A549 (cell line): ENCODE results near the gene GMCL2. TPM values are rescaled to one million over a fixed set of nuclear protein-coding genes. Genes with fewer than 3 reads are reported as not detected.

Experiments
- ATAC-seq, 2 experiments: fragments of 200-7000 bp in 1 of 2; fragments of >200 bp in 1 of 2; cut with Nextera tagmentation in 1 of 2; cut with Tn5 transposase in 1 of 2; 3 replicates each; pipeline versions ENCODE4 v1.8.0 to v1.9.1; 2018 to 2020; ENCODE audit warnings: mild to moderate bottlenecking in 1 of 2, moderate library complexity in 1 of 2
- CTCF ChIA-PET: fragments of 300-600 bp; sonication (Branson Sonifier 250); formaldehyde crosslinking; extraction: SDS; loops from one replicate; lab custom pipeline; 2021; ENCODE audit warnings: antibody characterized with exemption, inconsistent platforms; lab: Yijun Ruan, JAX
- POLR2A ChIA-PET: fragments of 350-600 bp; formaldehyde crosslinking; extraction: SDS; loops from one replicate; lab custom pipeline; 2021; ENCODE audit warnings: antibody characterized with exemption, inconsistent platforms; lab: Yijun Ruan, JAX
- DNase-seq, 2 experiments: peaks; one replicate each; pipeline versions ENCODE4 v3.0.0 to v3.0.0-alpha.2; 2011 to 2016; ENCODE audit warnings: low read depth in 1 of 2, low spot score in 1 of 2
- FAIRE-seq: peaks from 2 replicates; lab custom pipeline; 2011; peaks lifted over from hg19 to GRCh38; lab: Jason Lieb, UNC
- H3K27ac ChIP-seq, 2 experiments: fragments of >200 bp; sonication (Bioruptor Twin); formaldehyde crosslinking; 3 replicates each; pipeline ENCODE4 v1.5.1; 2016 to 2017
- H3K4me1 ChIP-seq: fragments of >200 bp; sonication (Bioruptor Twin); formaldehyde crosslinking; 3 replicates; pipeline ENCODE4 v1.6.1; 2016
- H3K4me2 ChIP-seq: fragments of >200 bp; sonication (Bioruptor Twin); formaldehyde crosslinking; 3 replicates; pipeline ENCODE4 v1.6.1; 2016
- H3K4me3 ChIP-seq: fragments of >200 bp; sonication (Bioruptor Twin); formaldehyde crosslinking; 3 replicates; pipeline ENCODE4 v1.5.1; 2016
- H3K9me3 ChIP-seq: fragments of >200 bp; sonication (Bioruptor Twin); formaldehyde crosslinking; 3 replicates; pipeline ENCODE4 v1.6.1; 2016
- CBX2 ChIP-seq: fragments of 200-600 bp; sonication (generic); IDR thresholded peaks from 2 replicates; pipeline ENCODE4 v1.6.1; 2016; ENCODE audit warnings: low read depth, mild to moderate bottlenecking, borderline replicate concordance
- CBX8 ChIP-seq: fragments of 200-600 bp; sonication (generic); IDR thresholded peaks from 2 replicates; pipeline ENCODE4 v1.6.1; 2016
- EHMT2 ChIP-seq: fragments of 200-600 bp; sonication (generic); IDR thresholded peaks from 2 replicates; pipeline ENCODE4 v1.6.1; 2016; ENCODE audit warnings: antibody characterized with exemption, low read depth, mild to moderate bottlenecking, moderate library complexity
- FOSL2 ChIP-seq, 2 experiments: fragments of 450-650 bp in 1 of 2; fragments of >200 bp in 1 of 2; sonication (Bioruptor Twin) in 1 of 2; formaldehyde crosslinking; IDR thresholded peaks; 2 replicates each; pipeline versions ENCODE4 v1.5.0 to v1.6.1; 2016 to 2020; ENCODE audit warnings: mild to moderate bottlenecking in 1 of 2, moderate library complexity in 1 of 2
- FOXS1 ChIP-seq: fragments of 250-450 bp; sonication (Bioruptor Pico); IDR thresholded peaks from 2 replicates; pipeline ENCODE4 v1.5.0; 2020; ENCODE audit warnings: mild to moderate bottlenecking, moderate library complexity
- GATA3 ChIP-seq: IDR thresholded peaks from 2 replicates; pipeline ENCODE4 v1.6.1; 2012; ENCODE audit warnings: borderline replicate concordance
- HDAC2 ChIP-seq: fragments of 200-600 bp; sonication (generic); IDR thresholded peaks from 2 replicates; pipeline ENCODE4 v1.6.1; 2016
- HEYL ChIP-seq: fragments of 250-450 bp; sonication (Bioruptor Pico); IDR thresholded peaks from 2 replicates; pipeline ENCODE4 v1.8.0; 2021; ENCODE audit warnings: mild to moderate bottlenecking, moderate library complexity
- HOXB13 ChIP-seq: fragments of 250-450 bp; sonication (Bioruptor Pico); IDR thresholded peaks from 2 replicates; pipeline ENCODE4 v1.5.0; 2020; ENCODE audit warnings: low read depth, mild to moderate bottlenecking, moderate library complexity
- HOXB5 ChIP-seq: fragments of 250-450 bp; sonication (Bioruptor Pico); IDR thresholded peaks from 2 replicates; pipeline ENCODE4 v1.5.0; 2020; ENCODE audit warnings: mild to moderate bottlenecking, moderate library complexity
- MAFK ChIP-seq: fragments of 450-650 bp; IDR thresholded peaks from 2 replicates; pipeline ENCODE4 v1.6.1; 2014; ENCODE audit not compliant: partially characterized antibody
- MYC ChIP-seq: IDR thresholded peaks from 2 replicates; pipeline ENCODE4 v1.6.1; 2012; ENCODE audit warnings: mild to moderate bottlenecking, inconsistent platforms, low read length, improper control_type of control experiment, borderline replicate concordance
- NPAS2 ChIP-seq: fragments of 250-450 bp; sonication (Bioruptor Pico); IDR thresholded peaks from 2 replicates; pipeline ENCODE4 v1.8.0; 2022; ENCODE audit warnings: mild to moderate bottlenecking, moderate library complexity, borderline replicate concordance
- NR3C1 ChIP-seq: fragments of >200 bp; sonication (Bioruptor Twin); formaldehyde crosslinking; IDR thresholded peaks from 3 replicates; pipeline ENCODE4 v1.6.1; 2017
- POLR2A ChIP-seq: IDR thresholded peaks from 2 replicates; pipeline ENCODE4 v1.6.1; 2012; ENCODE audit warnings: mild to moderate bottlenecking, low read length
- RNF2 ChIP-seq: fragments of 200-600 bp; sonication (generic); IDR thresholded peaks from 2 replicates; pipeline ENCODE4 v1.6.1; 2016; ENCODE audit warnings: low read depth, mild to moderate bottlenecking, antibody characterized with exemption, moderate library complexity, borderline replicate concordance
- TFCP2L1 ChIP-seq: fragments of 250-450 bp; sonication (Bioruptor Pico); IDR thresholded peaks from 2 replicates; pipeline ENCODE4 v1.5.0; 2021; ENCODE audit warnings: mild to moderate bottlenecking
- ZC3H11A ChIP-seq: fragments of 450-650 bp; IDR thresholded peaks from 2 replicates; pipeline ENCODE4 v1.6.1; 2014; ENCODE audit warnings: antibody characterized with exemption, mild to moderate bottlenecking
- ZNF302 ChIP-seq: fragments of 250-450 bp; sonication (Bioruptor Pico); IDR thresholded peaks from 2 replicates; pipeline ENCODE4 v1.9.0; 2021; ENCODE audit warnings: inconsistent platforms, mild to moderate bottlenecking, moderate library complexity
- WGBS: methylation state at CpG from one replicate; pipeline ENCODE4 v1.1.6; 2017; ENCODE audit errors: missing lambda C conversion rate; 5-methylcytosine and 5-hydroxymethylcytosine counted together
- polyA plus RNA-seq, 4 experiments: library from polyadenylated mRNA; depleted of rRNA in 3 of 4; stranded (reverse); fragments of >200 nt; fragmentation: RNase III in 1 of 4; extraction: RNeasy Plus Mini Kit Qiagen cat#74134 plus additional on column Dnase treatment in 1 of 4; gene quantifications; 2 replicates in 3 of 4; 3 replicates in 1 of 4; pipeline ENCODE4 v1.2.3, GENCODE V29; 2011 to 2017
- TF ChIP-seq, protein P1 (sequence below): IDR thresholded peaks from 2 replicates; pipeline ENCODE4 v1.6.1; 2012
- TF ChIP-seq, protein P2 (sequence below): fragments of 250-450 bp; sonication (Bioruptor Pico); IDR thresholded peaks from 2 replicates; pipeline ENCODE4 v1.5.0; 2020; ENCODE audit warnings: low read depth, mild to moderate bottlenecking, moderate library complexity
- TF ChIP-seq, protein P3 (sequence below): IDR thresholded peaks from 2 replicates; pipeline ENCODE4 v1.6.1; 2012; ENCODE audit warnings: low read depth, borderline replicate concordance

Gene GMCL2
- polyA plus RNA-seq, 2 of the 4 experiments (the other 2 are of a cell fraction), result not detected

- Histone ChIP-seq H3K4me2 (no peak overlapping the region), H3K4me3 (no peak overlapping the region), H3K27ac (no peak overlapping the region), H3K4me1 (no peaks in the 10 kb centered on the region), H3K9me3 (no peaks in the 10 kb centered on the region)
- ATAC-seq, result no peak
- no peak for TF ChIP-seq CBX2
- no peak for TF ChIP-seq FOSL2 (IDR thresholded peaks at IDR 0.05)
- TF ChIP-seq FOSL2 (CRISPR knock-in tag; IDR thresholded peaks at IDR 0.05), result peak; percentile 54; the same call in 1 of the 2 replicates
- peak; percentile 65 for TF ChIP-seq MAFK
- TF ChIP-seq, protein P1, sequence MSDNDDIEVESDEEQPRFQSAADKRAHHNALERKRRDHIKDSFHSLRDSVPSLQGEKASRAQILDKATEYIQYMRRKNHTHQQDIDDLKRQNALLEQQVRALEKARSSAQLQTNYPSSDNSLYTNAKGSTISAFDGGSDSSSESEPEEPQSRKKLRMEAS, result no peak
- POLR2A ChIA-PET, result no interaction called here
- no peak for DNase-seq
- CTCF ChIA-PET, result no interaction called here
- FAIRE-seq, result peak; percentile 72
- whole genome bisulfite sequencing, result 70% methylated on average over 6 of the region's 6 CpGs
Observed at GRCh38 chr5:178186427-178186826, 744 bp downstream of the GMCL2 start.

- ChIA-PET POLR2A (no interaction called here), CTCF (interaction anchor here (1.1 to 1.7 kb wide), 3 partner anchors 17 to 107 kb away, joined by 3 to 4 read pairs (median 3); no protein-coding TSS in a partner anchor)
- H3K4me1 ChIP-seq, result no peaks in the 10 kb centered on the region
- 0 out of 3 replicates have a peak, but pooled peaks cover 4% of the 10 kb centered on the region for H3K9me3 ChIP-seq
- 36% methylated on average over 4 of the region's 4 CpGs for WGBS
- no peak overlapping the region for H3K4me3 ChIP-seq
- FAIRE-seq, result no peak
- DNase-seq, result no peak
- ATAC-seq, result no peak
- TF ChIP-seq HDAC2 (no peak), MYC (no peak)
- H3K27ac ChIP-seq, result no peak overlapping the region
- H3K4me2 ChIP-seq, result no peak overlapping the region
Observed at GRCh38 chr5:178182158-178182876, 4.9 kb downstream of the GMCL2 start.

DNA sequence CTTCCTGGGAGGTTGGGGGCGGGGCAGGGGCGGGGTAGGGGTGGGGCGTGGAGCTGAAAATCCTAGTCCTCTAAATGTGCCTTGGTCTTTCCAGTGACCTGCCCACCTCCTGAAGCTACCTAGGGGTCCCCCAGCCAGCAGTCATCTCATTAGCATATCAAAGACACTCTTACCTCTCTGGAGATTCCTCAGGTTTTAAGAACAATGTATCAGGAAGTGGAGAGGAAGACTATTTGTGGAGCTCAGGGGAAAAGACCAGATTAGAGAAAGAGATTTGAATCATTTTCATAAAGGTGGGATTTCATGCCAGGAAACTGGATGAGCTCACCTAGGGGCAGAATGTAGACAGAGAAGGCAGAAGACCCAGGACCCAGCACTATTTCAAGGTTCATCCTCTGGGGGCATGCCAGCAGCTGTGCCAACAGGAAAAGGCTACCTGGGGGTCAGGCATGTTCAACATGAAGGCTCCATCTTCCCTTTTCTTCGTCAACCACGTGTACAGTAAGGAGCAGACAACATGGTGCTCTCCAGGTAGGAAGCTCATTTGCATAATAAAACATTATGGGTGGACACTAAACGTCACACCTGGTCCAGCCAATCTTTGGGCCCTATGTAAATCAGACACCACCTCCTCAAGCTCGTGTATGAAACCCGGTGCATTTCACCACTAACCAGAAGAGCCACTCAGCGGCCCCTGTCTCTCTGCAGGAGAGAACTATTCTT is 6.9 kb downstream of the GMCL2 start:
- 27% methylated on average over 7 of the region's 9 CpGs for WGBS
- ChIA-PET CTCF (interaction anchor here (0.6 to 1.2 kb wide), 5 partner anchors 9 to 194 kb away, joined by 3 read pairs; no protein-coding TSS in a partner anchor), POLR2A (no interaction called here)
- Histone ChIP-seq H3K4me2 (no peak overlapping the region), H3K9me3 (0 out of 3 replicates have a peak, but pooled peaks cover 4% of the 10 kb centered on the region), H3K4me3 (no peak overlapping the region), H3K4me1 (no peaks in the 10 kb centered on the region), H3K27ac (no peak overlapping the region)
- FAIRE-seq (no peak), ATAC-seq (no peak), DNase-seq (no peak)
- TF ChIP-seq, protein P2, sequence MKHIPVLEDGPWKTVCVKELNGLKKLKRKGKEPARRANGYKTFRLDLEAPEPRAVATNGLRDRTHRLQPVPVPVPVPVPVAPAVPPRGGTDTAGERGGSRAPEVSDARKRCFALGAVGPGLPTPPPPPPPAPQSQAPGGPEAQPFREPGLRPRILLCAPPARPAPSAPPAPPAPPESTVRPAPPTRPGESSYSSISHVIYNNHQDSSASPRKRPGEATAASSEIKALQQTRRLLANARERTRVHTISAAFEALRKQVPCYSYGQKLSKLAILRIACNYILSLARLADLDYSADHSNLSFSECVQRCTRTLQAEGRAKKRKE (CRISPR knock-in tag), result no peak
- TF ChIP-seq, protein P3, sequence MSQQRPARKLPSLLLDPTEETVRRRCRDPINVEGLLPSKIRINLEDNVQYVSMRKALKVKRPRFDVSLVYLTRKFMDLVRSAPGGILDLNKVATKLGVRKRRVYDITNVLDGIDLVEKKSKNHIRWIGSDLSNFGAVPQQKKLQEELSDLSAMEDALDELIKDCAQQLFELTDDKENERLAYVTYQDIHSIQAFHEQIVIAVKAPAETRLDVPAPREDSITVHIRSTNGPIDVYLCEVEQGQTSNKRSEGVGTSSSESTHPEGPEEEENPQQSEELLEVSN, result no peak

DNA sequence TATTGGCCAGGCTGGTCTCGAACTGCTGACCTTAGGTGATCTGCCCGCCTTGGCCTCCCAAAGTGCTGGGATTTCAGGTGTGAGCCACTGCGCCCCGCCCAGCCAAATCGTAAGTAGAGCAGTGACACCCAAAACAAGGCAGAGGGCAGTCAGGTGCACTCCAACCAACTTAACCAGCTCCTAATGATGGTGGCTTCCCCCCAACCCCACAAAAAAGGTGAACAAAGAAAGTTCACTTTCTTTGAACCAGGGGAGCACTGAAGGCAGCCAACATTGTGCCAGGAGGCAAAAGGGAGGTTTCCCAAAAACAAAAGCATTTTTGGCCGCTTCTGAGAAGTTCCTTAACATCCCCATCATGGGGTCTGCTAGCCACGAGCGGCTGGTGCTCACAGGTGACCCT is 9.6 kb downstream of the GMCL2 start:
- CTCF ChIA-PET, result interaction anchor here (0.6 kb wide), 1 partner anchor 101 kb away, joined by 3 read pairs; no protein-coding TSS in a partner anchor
- TF ChIP-seq HOXB5 (CRISPR knock-in tag) (no peak), CBX2 (no peak), MYC (no peak)
- TF ChIP-seq, protein P1, result no peak
- TF ChIP-seq, all 56 proteins: peak for 0
- DNase-seq (no peak), ATAC-seq (no peak), FAIRE-seq (no peak)
- no peak overlapping the region for H3K27ac ChIP-seq
- POLR2A ChIA-PET, result no interaction called here
- no peaks in the 10 kb centered on the region for H3K4me1 ChIP-seq
- no peak overlapping the region for H3K4me2 ChIP-seq
- 0 out of 3 replicates have a peak, but pooled peaks cover 4% of the 10 kb centered on the region for H3K9me3 ChIP-seq
- no peak overlapping the region for H3K4me3 ChIP-seq
- 73% methylated on average over 8 of the region's 8 CpGs for WGBS

DNA sequence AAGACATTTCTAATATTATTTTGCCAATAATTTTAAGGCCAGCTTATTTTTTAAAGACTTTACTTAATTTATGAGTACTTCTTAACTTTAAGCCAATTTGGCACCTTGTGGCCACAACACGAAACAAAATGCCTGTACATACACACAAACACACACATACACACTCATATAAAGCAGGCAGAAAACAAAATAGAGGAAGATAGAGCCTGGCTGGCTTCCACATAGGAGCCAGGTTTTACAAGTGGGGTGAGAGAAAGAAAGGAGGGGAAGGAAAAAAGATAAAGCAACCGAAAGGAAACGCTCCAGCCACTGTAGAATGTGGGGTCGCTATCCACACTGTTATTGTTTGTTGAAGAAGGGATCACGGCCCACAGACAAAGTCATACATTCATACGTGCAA is 10.4 kb downstream of the GMCL2 start:
- ChIA-PET CTCF (no interaction called here), POLR2A (no interaction called here)
- ATAC-seq (no peak), FAIRE-seq (no peak), DNase-seq (no peak)
- Histone ChIP-seq H3K27ac (no peak overlapping the region), H3K4me2 (no peak overlapping the region), H3K4me1 (no peaks in the 10 kb centered on the region), H3K4me3 (no peak overlapping the region), H3K9me3 (0 out of 3 replicates have a peak, but pooled peaks cover 4% of the 10 kb centered on the region)
- 68% methylated on average over 6 of the region's 6 CpGs for WGBS
- TF ChIP-seq HOXB13 (no peak), RNF2 (no peak), EHMT2 (no peak), HDAC2 (no peak), HOXB5 (CRISPR knock-in tag) (no peak), NPAS2 (CRISPR knock-in tag) (no peak), TFCP2L1 (CRISPR knock-in tag) (no peak), FOXS1 (no peak), NR3C1 (no peak), ZC3H11A (no peak), ZNF302 (CRISPR knock-in tag) (no peak), HEYL (CRISPR knock-in tag) (no peak), GATA3 (no peak), CBX8 (no peak), POLR2A (no peak)
- TF ChIP-seq, protein P3, result no peak
